Measurements from ENCODE around the gene GRB10.

DNA sequence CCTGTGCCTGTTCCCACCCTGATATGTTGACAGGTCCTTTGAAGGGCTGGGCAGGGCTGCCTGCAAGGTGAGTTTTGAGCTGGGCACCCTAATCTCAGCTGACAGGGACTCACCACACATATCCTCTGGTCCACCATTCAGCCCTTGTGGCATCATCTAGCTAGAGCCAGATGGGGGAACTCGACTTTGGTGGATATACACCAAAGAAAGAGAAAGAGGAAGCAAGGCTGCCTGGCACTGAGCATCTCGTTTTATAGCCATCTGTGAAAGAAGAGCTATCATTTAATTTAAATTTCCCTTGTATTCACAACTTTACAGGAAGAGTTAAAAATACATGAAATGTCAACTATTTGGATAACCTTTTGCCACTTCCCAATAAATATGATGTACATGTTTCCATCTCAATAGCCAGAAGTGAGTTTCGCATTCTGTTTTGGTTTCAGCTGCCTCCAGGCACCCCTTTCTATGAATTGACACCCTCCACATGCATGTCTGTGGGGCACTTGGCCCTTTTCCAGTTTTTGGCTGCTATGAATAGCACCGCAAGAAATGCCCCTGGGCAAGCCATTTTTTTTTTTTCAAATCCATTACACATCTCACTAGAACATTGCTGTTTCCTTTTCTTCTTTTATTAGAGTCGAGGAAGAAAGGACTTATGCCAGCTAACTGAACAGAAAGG is 22.9 kb upstream of the GRB10 start:
- TF ChIP-seq POLR2A (IDR thresholded peaks at IDR 0.05) (no peak), CTCF (IDR thresholded peaks at IDR 0.05) (no peak), POLR2AphosphoS5 (IDR thresholded peaks at IDR 0.05) (no peak)

All from gastroesophageal sphincter (tissue), 3 donors.